ENCODE results near the gene CORT. TPM values are rescaled to one million over a fixed set of nuclear protein-coding genes. Genes with fewer than 3 reads are reported as not detected.

The CORT gene
- total and polyA plus RNA-seq, 2 donors (not counting 3 experiments of a cell fraction or from before 2014, with no cell fraction given) = 0.11 TPM; not detected in 1

GRCh38 chr1:10424034-10424433 lies 25.8 kb upstream of the CORT start:
- no peak overlapping the region for H3K27ac ChIP-seq (ENCODE audit: insufficient read depth, low read depth, low read length)
- no peaks in the 10 kb centered on the region for H3K4me1 ChIP-seq (ENCODE audit: control insufficient read depth, extremely low read depth, insufficient read depth, low read length)
- dilution Hi-C loops (cut with MboI; ENCODE audit: extremely low pct_ligation_motif_present, low sequenced_read_pairs) (no loop called here), intact Hi-C loops (cut with micrococcal nuclease) (loop anchor here (10.0 kb wide), 1 partner anchor 799 kb away; no protein-coding TSS in a partner anchor)
- H3K4me2 ChIP-seq (ENCODE audit: insufficient read depth, low read length) = no peak overlapping the region
- POLR2A ChIA-PET = no interaction called here
- H4K20me1 ChIP-seq (replicated peaks; ENCODE audit: control insufficient read depth, extremely low read depth, insufficient read depth, low read length) = no peaks in the 10 kb centered on the region
- no peaks in the 10 kb centered on the region for H3K9me3 ChIP-seq (replicated peaks; ENCODE audit: control insufficient read depth, insufficient read depth, low read length)
- BruUV-seq (replicated peaks) = no TSS peak
- FAIRE-seq = no peak
- CTCF ChIA-PET = interaction anchor here (0.6 to 4.1 kb wide), 2 partner anchors 29 to 46 kb away, joined by 4 to 23 read pairs; no protein-coding TSS in a partner anchor
- H3K27me3 ChIP-seq (ENCODE audit: control insufficient read depth in 2 of 2, insufficient read depth in 2 of 2, low read length in 2 of 2) = no peaks in the 10 kb centered on the region
- TF ChIP-seq, protein P1, sequence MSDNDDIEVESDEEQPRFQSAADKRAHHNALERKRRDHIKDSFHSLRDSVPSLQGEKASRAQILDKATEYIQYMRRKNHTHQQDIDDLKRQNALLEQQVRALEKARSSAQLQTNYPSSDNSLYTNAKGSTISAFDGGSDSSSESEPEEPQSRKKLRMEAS (IDR thresholded peaks at IDR 0.05; ENCODE audit: insufficient read depth, insufficient read length) = no peak
- TF ChIP-seq CTCF (IDR thresholded peaks at IDR 0.05; ENCODE audit: extremely low read depth in 1 of 2, insufficient read depth in 1 of 2, low read depth in 1 of 2, low read length in 2 of 2) = no peak
- TF ChIP-seq JUN (IDR thresholded peaks at IDR 0.05; ENCODE audit: borderline replicate concordance, insufficient read depth, insufficient read length, low read depth) = no peak
- no peak for TF ChIP-seq EZH2 (IDR thresholded peaks at IDR 0.05; ENCODE audit: borderline replicate concordance, low read depth, low read length, severe bottlenecking)
- no peak for TF ChIP-seq GATA2 (IDR thresholded peaks at IDR 0.05; ENCODE audit: insufficient read depth, insufficient read length, low read depth, low read length)
- TF ChIP-seq POLR2A (IDR thresholded peaks at IDR 0.05; ENCODE audit: low read depth, low read length) = no peak
- TF ChIP-seq FOS (IDR thresholded peaks at IDR 0.05; ENCODE audit: borderline replicate concordance, insufficient read depth, low read length) = no peak
- TF ChIP-seq MYC (IDR thresholded peaks at IDR 0.05; ENCODE audit: low read depth, low read length) = no peak
- no peak for TF ChIP-seq POLR2AphosphoS5 (IDR thresholded peaks at IDR 0.05; ENCODE audit: insufficient read depth, low read depth, low read length)
- no peak overlapping the region for H2AFZ ChIP-seq (ENCODE audit: low read depth, low read length)
- no peaks in the 10 kb centered on the region for H3K9me1 ChIP-seq (replicated peaks; ENCODE audit: control insufficient read depth, extremely low read depth, insufficient read depth, low read length)
- no peak overlapping the region for H3K9ac ChIP-seq (replicated peaks; ENCODE audit: extremely low read depth, insufficient read depth, low read length)
- H3K36me3 ChIP-seq (ENCODE audit: control insufficient read depth in 2 of 2, extremely low read depth in 1 of 2, insufficient read depth in 2 of 2, low read length in 2 of 2) = peaks cover 12 to 16% of the 10 kb centered on the region in 2 experiments
- DNase-seq (ENCODE audit: low read depth, low spot score) = no peak
- no peaks in the 10 kb centered on the region for H3K79me2 ChIP-seq (ENCODE audit: control insufficient read depth, insufficient read depth, low read length)
- no peak overlapping the region for H3K4me3 ChIP-seq (replicated peaks in 1 of 3; ENCODE audit: insufficient read depth in 1 of 3, low read depth in 1 of 3, low read length in 3 of 3)

Data from endothelial cell of umbilical vein (primary cell).